ENCODE data around the gene HIVEP1.

DNA sequence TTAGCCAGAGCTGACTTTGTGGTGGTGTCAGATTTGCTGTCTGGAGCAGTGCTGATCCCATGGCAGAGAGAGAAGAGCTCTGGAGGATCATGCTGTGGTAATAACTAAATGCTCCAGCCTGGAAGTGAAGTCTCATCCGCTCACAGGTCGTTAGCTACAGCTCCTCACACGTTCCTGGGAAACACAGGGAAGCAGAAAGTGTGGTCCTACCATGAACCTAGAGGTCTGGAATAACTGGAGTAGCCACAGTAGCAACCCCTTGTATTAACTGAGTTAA, 2.7 kb downstream of the HIVEP1 start:
- TF ChIP-seq, protein P1, sequence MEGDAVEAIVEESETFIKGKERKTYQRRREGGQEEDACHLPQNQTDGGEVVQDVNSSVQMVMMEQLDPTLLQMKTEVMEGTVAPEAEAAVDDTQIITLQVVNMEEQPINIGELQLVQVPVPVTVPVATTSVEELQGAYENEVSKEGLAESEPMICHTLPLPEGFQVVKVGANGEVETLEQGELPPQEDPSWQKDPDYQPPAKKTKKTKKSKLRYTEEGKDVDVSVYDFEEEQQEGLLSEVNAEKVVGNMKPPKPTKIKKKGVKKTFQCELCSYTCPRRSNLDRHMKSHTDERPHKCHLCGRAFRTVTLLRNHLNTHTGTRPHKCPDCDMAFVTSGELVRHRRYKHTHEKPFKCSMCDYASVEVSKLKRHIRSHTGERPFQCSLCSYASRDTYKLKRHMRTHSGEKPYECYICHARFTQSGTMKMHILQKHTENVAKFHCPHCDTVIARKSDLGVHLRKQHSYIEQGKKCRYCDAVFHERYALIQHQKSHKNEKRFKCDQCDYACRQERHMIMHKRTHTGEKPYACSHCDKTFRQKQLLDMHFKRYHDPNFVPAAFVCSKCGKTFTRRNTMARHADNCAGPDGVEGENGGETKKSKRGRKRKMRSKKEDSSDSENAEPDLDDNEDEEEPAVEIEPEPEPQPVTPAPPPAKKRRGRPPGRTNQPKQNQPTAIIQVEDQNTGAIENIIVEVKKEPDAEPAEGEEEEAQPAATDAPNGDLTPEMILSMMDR (IDR thresholded peaks at IDR 0.05) = no peak
- TF ChIP-seq POLR2A (IDR thresholded peaks at IDR 0.05) = no peak

Data from Peyer's patch (tissue), 4 donors.